Measurements from ENCODE around the gene PXDN.

PXDN gene

GRCh38 chr2:1744446-1745170, at the start of gene PXDN:
TSS of gene PXDN (minus strand) at chr2:1744515. CDS start at chr2:1744455, 60 bp downstream.
- no peak within 1 kb of the TSS for H3K4me3 Mint-ChIP-seq
- no peaks in the 10 kb centered on the region for H3K4me1 Mint-ChIP-seq (ENCODE audit: low read depth)
- H3K27ac Mint-ChIP-seq = no peak within 1 kb of the TSS
- no peaks in the 10 kb centered on the region for H3K9me3 Mint-ChIP-seq
- H3K36me3 Mint-ChIP-seq (ENCODE audit: low read depth) = no peaks in the 10 kb centered on the region
- H3K27me3 Mint-ChIP-seq = peaks cover 44% of the 10 kb centered on the region
- intact Hi-C loops (cut with micrococcal nuclease) = no loop called here

DNA sequence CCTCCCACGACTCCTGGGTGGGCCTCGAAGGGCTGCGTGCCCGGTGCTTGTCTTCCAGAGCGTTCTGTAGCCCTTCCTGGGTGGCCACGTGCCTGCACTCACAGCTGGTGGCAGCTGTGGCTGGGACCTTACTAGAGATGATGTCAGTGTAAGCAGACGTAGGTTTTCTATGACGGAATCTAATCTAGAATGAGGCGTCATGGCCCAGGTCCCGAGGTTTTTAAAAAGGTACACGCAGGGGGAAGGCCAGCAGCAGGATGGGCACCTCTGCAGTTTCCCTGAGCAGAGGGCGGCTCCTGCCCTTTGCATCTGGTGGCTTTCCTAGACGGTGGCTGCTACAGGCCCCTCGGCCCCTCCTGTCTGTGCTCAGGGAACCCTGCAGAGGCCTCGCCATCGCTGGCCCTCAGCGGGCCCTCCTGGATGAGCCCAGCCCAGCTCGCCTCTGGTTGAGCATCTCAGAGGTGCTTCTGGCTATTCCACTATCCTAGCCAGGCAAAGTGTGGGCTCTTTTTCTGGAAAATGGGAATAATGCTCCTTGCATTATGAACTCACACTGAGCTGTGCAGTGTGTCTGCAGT, 49.6 kb upstream of the PXDN start:
- Mint-ChIP-seq H3K4me3 (no peak overlapping the region), H3K4me1 (ENCODE audit: low read depth) (no peaks in the 10 kb centered on the region), H3K9me3 (no peaks in the 10 kb centered on the region), H3K36me3 (ENCODE audit: low read depth) (no peaks in the 10 kb centered on the region), H3K27me3 (peaks cover 11% of the 10 kb centered on the region), H3K27ac (no peak overlapping the region)
- intact Hi-C loops (cut with micrococcal nuclease) = no loop called here

GRCh38 chr2:1793001-1793867, 48.9 kb upstream of the PXDN start:
- no peak overlapping the region for H3K4me3 Mint-ChIP-seq
- no peaks in the 10 kb centered on the region for H3K9me3 Mint-ChIP-seq
- intact Hi-C loops (cut with micrococcal nuclease) = no loop called here

GRCh38 chr2:1791685-1792435, 47.5 kb upstream of the PXDN start:
- H3K27ac Mint-ChIP-seq = no peak overlapping the region
- peaks cover 3% of the 10 kb centered on the region for H3K27me3 Mint-ChIP-seq
- no peaks in the 10 kb centered on the region for H3K4me1 Mint-ChIP-seq (ENCODE audit: low read depth)
- H3K4me3 Mint-ChIP-seq = no peak overlapping the region
- H3K9me3 Mint-ChIP-seq = no peaks in the 10 kb centered on the region
- H3K36me3 Mint-ChIP-seq (ENCODE audit: low read depth) = no peaks in the 10 kb centered on the region
- intact Hi-C loops (cut with micrococcal nuclease) = no loop called here

More at GRCh38 chr2:1793001-1793867, 48.9 kb upstream of the PXDN start:
- no peaks in the 10 kb centered on the region for H3K4me1 Mint-ChIP-seq (ENCODE audit: low read depth)
- H3K27me3 Mint-ChIP-seq = peaks cover 5% of the 10 kb centered on the region
- H3K27ac Mint-ChIP-seq = no peak overlapping the region
- H3K36me3 Mint-ChIP-seq (ENCODE audit: low read depth) = no peaks in the 10 kb centered on the region

GRCh38 chr2:1791006-1791605, 46.8 kb upstream of the PXDN start:
- Mint-ChIP-seq H3K9me3 (no peaks in the 10 kb centered on the region), H3K4me1 (ENCODE audit: low read depth) (no peaks in the 10 kb centered on the region), H3K36me3 (ENCODE audit: low read depth) (no peaks in the 10 kb centered on the region), H3K27ac (no peak overlapping the region), H3K27me3 (no peaks in the 10 kb centered on the region), H3K4me3 (no peak overlapping the region)
- intact Hi-C loops (cut with micrococcal nuclease) = no loop called here

DNA sequence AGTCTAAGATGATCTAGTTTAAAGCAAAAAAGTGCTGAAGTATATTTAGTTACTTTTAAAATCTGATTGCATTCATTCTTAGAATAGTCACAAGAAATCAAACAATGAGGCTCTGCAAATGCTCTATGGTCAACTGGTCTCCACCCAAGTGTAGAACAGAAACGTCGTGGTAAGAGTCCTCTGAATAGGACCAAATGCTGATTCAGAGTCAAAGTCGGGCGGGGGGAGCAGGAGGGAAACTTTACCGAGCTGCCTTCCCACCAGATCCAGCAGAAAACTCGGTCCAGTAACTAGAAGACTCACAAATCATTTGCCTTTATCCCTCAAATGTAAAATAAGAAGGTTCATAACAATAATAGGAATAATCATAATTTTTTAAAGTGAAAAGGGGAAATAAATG, 46.2 kb upstream of the PXDN start:
- no peak overlapping the region for H3K27ac Mint-ChIP-seq
- no peaks in the 10 kb centered on the region for H3K9me3 Mint-ChIP-seq
- H3K27me3 Mint-ChIP-seq = no peaks in the 10 kb centered on the region
- H3K4me3 Mint-ChIP-seq = no peak overlapping the region
- intact Hi-C loops (cut with micrococcal nuclease) = no loop called here
- no peaks in the 10 kb centered on the region for H3K4me1 Mint-ChIP-seq (ENCODE audit: low read depth)
- H3K36me3 Mint-ChIP-seq (ENCODE audit: low read depth) = no peaks in the 10 kb centered on the region

- Mint-ChIP-seq H3K4me3 (no peak overlapping the region), H3K36me3 (ENCODE audit: low read depth) (no peaks in the 10 kb centered on the region), H3K9me3 (no peaks in the 10 kb centered on the region), H3K27ac (no peak overlapping the region), H3K4me1 (ENCODE audit: low read depth) (no peaks in the 10 kb centered on the region), H3K27me3 (peaks cover 2% of the 10 kb centered on the region)
- intact Hi-C loops (cut with micrococcal nuclease) = no loop called here
These were observed 45.3 kb upstream of the PXDN start for GRCh38 chr2:1789610-1790009.

GRCh38 chr2:1788478-1788959, 44.2 kb upstream of the PXDN start:
- Mint-ChIP-seq H3K27ac (no peak overlapping the region), H3K27me3 (peaks cover 2% of the 10 kb centered on the region), H3K4me3 (no peak overlapping the region), H3K36me3 (ENCODE audit: low read depth) (no peaks in the 10 kb centered on the region), H3K9me3 (no peaks in the 10 kb centered on the region), H3K4me1 (ENCODE audit: low read depth) (no peaks in the 10 kb centered on the region)
- intact Hi-C loops (cut with micrococcal nuclease) = no loop called here

GRCh38 chr2:1787755-1788477, 43.6 kb upstream of the PXDN start:
- Mint-ChIP-seq H3K9me3 (no peaks in the 10 kb centered on the region), H3K4me3 (no peak overlapping the region), H3K4me1 (ENCODE audit: low read depth) (no peaks in the 10 kb centered on the region), H3K36me3 (ENCODE audit: low read depth) (no peaks in the 10 kb centered on the region), H3K27ac (no peak overlapping the region), H3K27me3 (peaks cover 2% of the 10 kb centered on the region)
- intact Hi-C loops (cut with micrococcal nuclease) = no loop called here

DNA sequence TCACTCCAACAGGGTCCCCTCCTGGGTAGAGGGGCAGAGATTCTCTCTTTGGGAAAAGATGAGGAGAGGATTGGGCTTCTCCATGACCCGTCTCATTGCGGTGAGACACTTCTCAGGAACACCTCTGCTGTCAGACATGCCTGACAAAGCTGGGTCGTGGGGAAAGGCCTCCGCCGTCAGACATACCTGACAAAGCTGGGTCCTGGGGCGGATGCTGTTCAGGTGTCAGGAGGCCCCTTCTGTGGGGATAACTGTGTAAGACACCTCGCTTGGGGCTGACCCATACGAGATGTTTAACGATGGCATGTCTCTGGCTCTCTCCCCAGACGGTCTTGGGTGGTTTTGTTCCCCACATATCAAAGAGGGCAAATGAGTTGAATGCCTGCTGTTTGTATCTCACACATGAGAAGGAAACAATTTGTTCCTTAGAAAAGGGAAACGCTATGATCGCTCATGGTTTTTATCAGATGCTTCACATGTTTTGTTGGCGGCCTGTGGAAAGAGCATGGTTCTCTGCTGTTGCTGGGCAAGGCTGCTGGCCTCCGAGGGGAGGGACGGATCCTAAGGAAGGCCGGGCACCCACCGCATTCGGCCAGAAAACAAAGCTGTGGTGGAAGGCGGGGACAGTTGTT, 40.8 kb upstream of the PXDN start:
- no peaks in the 10 kb centered on the region for H3K9me3 Mint-ChIP-seq
- H3K27ac Mint-ChIP-seq = no peak overlapping the region
- no peak overlapping the region for H3K4me3 Mint-ChIP-seq
- H3K36me3 Mint-ChIP-seq (ENCODE audit: low read depth) = no peaks in the 10 kb centered on the region
- no peaks in the 10 kb centered on the region for H3K4me1 Mint-ChIP-seq (ENCODE audit: low read depth)
- intact Hi-C loops (cut with micrococcal nuclease) = no loop called here
- peaks cover 2% of the 10 kb centered on the region for H3K27me3 Mint-ChIP-seq

- Mint-ChIP-seq H3K36me3 (ENCODE audit: low read depth) (no peaks in the 10 kb centered on the region), H3K27ac (no peak overlapping the region), H3K9me3 (no peaks in the 10 kb centered on the region), H3K4me1 (ENCODE audit: low read depth) (no peaks in the 10 kb centered on the region), H3K27me3 (peaks cover 2% of the 10 kb centered on the region), H3K4me3 (no peak overlapping the region)
- intact Hi-C loops (cut with micrococcal nuclease) = no loop called here
These were observed 39.8 kb upstream of the PXDN start for GRCh38 chr2:1784087-1784486.

GRCh38 chr2:1782514-1782913, 38.2 kb upstream of the PXDN start:
- Mint-ChIP-seq H3K9me3 (no peaks in the 10 kb centered on the region), H3K27ac (no peak overlapping the region), H3K36me3 (ENCODE audit: low read depth) (no peaks in the 10 kb centered on the region), H3K4me1 (ENCODE audit: low read depth) (no peaks in the 10 kb centered on the region), H3K4me3 (no peak overlapping the region), H3K27me3 (peaks cover 2% of the 10 kb centered on the region)
- intact Hi-C loops (cut with micrococcal nuclease) = no loop called here

Data from dendritic cell treated with granulocyte-macrophage colony-stimulating factor and Interleukin-4, amounts not matched to agents 40 ng/mL and 50 ng/mL, for 4 days (primary cell).